Liver (tissue), 9 donors: ENCODE results near the gene SETBP1. TPM values are rescaled to one million over a fixed set of nuclear protein-coding genes. Genes with fewer than 3 reads are reported as not detected.

Experiments used
- DNase-seq: peaks from one replicate; pipeline ENCODE4 v3.0.0-alpha.2; 2017; ENCODE audit warnings: low spot score
- H3K27ac ChIP-seq, 2 donors: one replicate each; pipeline ENCODE4 v1.7.0; 2013; ENCODE audit warnings: inconsistent platforms in 2 of 2, low read length in 2 of 2, control low read depth in 1 of 2, low read depth in 1 of 2, mild to moderate bottlenecking in 1 of 2
- H3K27me3 ChIP-seq, 4 donors: one replicate each; pipeline versions ENCODE4 v1.6.1 to v1.7.0; 2013; ENCODE audit warnings: low read length in 3 of 4, inconsistent platforms in 1 of 4, mild to moderate bottlenecking in 1 of 4, moderate library complexity in 1 of 4; ENCODE audit not compliant: control insufficient read depth in 4 of 4, insufficient read depth in 4 of 4
- H3K36me3 ChIP-seq, 4 donors: one replicate each; pipeline versions ENCODE4 v1.6.1 to v1.7.0; 2013; ENCODE audit warnings: low read length in 3 of 4, mild to moderate bottlenecking in 3 of 4, low read depth in 1 of 4, moderate library complexity in 1 of 4; ENCODE audit not compliant: control insufficient read depth in 4 of 4, insufficient read depth in 3 of 4
- H3K4me1 ChIP-seq, 4 donors: one replicate each; pipeline versions ENCODE4 v1.6.1 to v1.7.0; 2013; ENCODE audit warnings: low read length in 3 of 4, mild to moderate bottlenecking in 3 of 4, moderate library complexity in 1 of 4; ENCODE audit not compliant: control insufficient read depth in 4 of 4, insufficient read depth in 4 of 4
- H3K4me3 ChIP-seq, 3 donors: one replicate each; pipeline versions ENCODE4 v1.6.1 to v1.7.0; 2013; ENCODE audit warnings: low read length in 3 of 3, control low read depth in 1 of 3, low read depth in 1 of 3, mild to moderate bottlenecking in 1 of 3
- H3K9ac ChIP-seq, 2 donors: one replicate each; pipeline ENCODE4 v1.7.0; 2013; ENCODE audit warnings: low read length in 2 of 2, mild to moderate bottlenecking in 2 of 2, moderate library complexity in 2 of 2, control low read depth in 1 of 2, low read depth in 1 of 2
- H3K9me3 ChIP-seq, 4 donors: one replicate each; pipeline versions ENCODE4 v1.6.1 to v1.7.0; 2013; ENCODE audit warnings: low read length in 3 of 4; ENCODE audit not compliant: control insufficient read depth in 4 of 4
- EGR1 ChIP-seq, 2 donors: IDR thresholded peaks; 2 replicates each; pipeline ENCODE4 v1.6.1; 2016 to 2018; ENCODE audit warnings: antibody characterized with exemption in 2 of 2, low read depth in 2 of 2
- FOXA1 ChIP-seq: IDR thresholded peaks from 2 replicates; pipeline ENCODE4 v1.6.1; 2016; ENCODE audit warnings: antibody characterized with exemption
- FOXA2 ChIP-seq: IDR thresholded peaks from 2 replicates; pipeline ENCODE4 v1.6.1; 2016; ENCODE audit warnings: antibody characterized with exemption
- GABPA ChIP-seq, 2 donors: IDR thresholded peaks in 1 of 2; conservative IDR thresholded peaks in 1 of 2; 2 replicates each; pipeline ENCODE4 v1.6.1; 2016; ENCODE audit warnings: antibody characterized with exemption in 2 of 2, mild to moderate bottlenecking in 1 of 2, moderate library complexity in 1 of 2
- HNF4A ChIP-seq, 2 donors: conservative IDR thresholded peaks; 2 replicates each; pipeline ENCODE4 v1.6.1; 2016; ENCODE audit warnings: antibody characterized with exemption in 2 of 2, mild to moderate bottlenecking in 2 of 2
- HNF4G ChIP-seq: IDR thresholded peaks from 2 replicates; pipeline ENCODE4 v1.6.1; 2016; ENCODE audit warnings: antibody characterized with exemption
- JUND ChIP-seq, 2 donors: IDR thresholded peaks; 2 replicates each; pipeline ENCODE4 v1.6.1; 2016; ENCODE audit warnings: antibody characterized with exemption in 2 of 2
- NR2F2 ChIP-seq: IDR thresholded peaks from 2 replicates; pipeline ENCODE4 v1.6.1; 2016; ENCODE audit warnings: antibody characterized with exemption
- RAD21 ChIP-seq, 2 donors: IDR thresholded peaks; 2 replicates each; pipeline ENCODE4 v1.6.1; 2016; ENCODE audit warnings: antibody characterized with exemption in 2 of 2, mild to moderate bottlenecking in 2 of 2
- REST ChIP-seq: IDR thresholded peaks from 2 replicates; pipeline ENCODE4 v1.6.1; 2016; ENCODE audit warnings: antibody characterized with exemption, mild to moderate bottlenecking
- RXRA ChIP-seq, 2 donors: IDR thresholded peaks; 2 replicates each; pipeline ENCODE4 v1.6.1; 2017 to 2018; ENCODE audit warnings: antibody characterized with exemption in 2 of 2, mild to moderate bottlenecking in 1 of 2
- SP1 ChIP-seq: IDR thresholded peaks from 2 replicates; pipeline ENCODE4 v1.6.1; 2018; ENCODE audit warnings: antibody characterized with exemption, mild to moderate bottlenecking
- TAF1 ChIP-seq: conservative IDR thresholded peaks from 2 replicates; pipeline ENCODE4 v1.6.1; 2016; ENCODE audit warnings: antibody characterized with exemption, mild to moderate bottlenecking
- YY1 ChIP-seq: IDR thresholded peaks from 2 replicates; pipeline ENCODE4 v1.6.1; 2016; ENCODE audit warnings: antibody characterized with exemption, mild to moderate bottlenecking
- WGBS: extraction: QIAGEN DNeasy Blood & Tissue Kit; methylation state at CpG from one replicate; pipeline ENCODE4 v1.1.7; 2013; 5-methylcytosine and 5-hydroxymethylcytosine counted together
- polyA plus RNA-seq, 2 donors: library from polyadenylated mRNA; stranded (reverse) in 1 of 2; unstranded in 1 of 2; fragments of 200-250 nt in 1 of 2; fragments of >200 nt in 1 of 2; fragmentation: Nextera tagmentation in 1 of 2; extraction: Ambion mirVana in 1 of 2; gene quantifications; one replicate each; pipeline versions ENCODE4 v1.2.1 to v1.2.3, GENCODE V29; 2013 to 2015
- total RNA-seq, 2 donors: library from RNA; depleted of rRNA; stranded (reverse); fragments of >200 nt; gene quantifications; one replicate each; pipeline ENCODE4 v1.2.3, GENCODE V29; 2014
- TF ChIP-seq, protein P1 (sequence below): IDR thresholded peaks from 2 replicates; pipeline ENCODE4 v1.6.1; 2016; ENCODE audit warnings: antibody characterized with exemption
- TF ChIP-seq, protein P2 (sequence below): fragments of 150-350 bp; IDR thresholded peaks from 2 replicates; pipeline ENCODE4 v1.5.1; 2017; ENCODE audit warnings: improper control_type of control experiment, low read depth, low read length; ENCODE audit not compliant: missing input control
- donor health status: healthy.
- donor health status: healthy.
- donor health status: healthy.
- donor health status: healthy.
- donor health status: healthy.

Gene SETBP1
- total and polyA plus RNA-seq, 4 donors, result 2.5 to 15.8 (median 4.7) TPM

DNA sequence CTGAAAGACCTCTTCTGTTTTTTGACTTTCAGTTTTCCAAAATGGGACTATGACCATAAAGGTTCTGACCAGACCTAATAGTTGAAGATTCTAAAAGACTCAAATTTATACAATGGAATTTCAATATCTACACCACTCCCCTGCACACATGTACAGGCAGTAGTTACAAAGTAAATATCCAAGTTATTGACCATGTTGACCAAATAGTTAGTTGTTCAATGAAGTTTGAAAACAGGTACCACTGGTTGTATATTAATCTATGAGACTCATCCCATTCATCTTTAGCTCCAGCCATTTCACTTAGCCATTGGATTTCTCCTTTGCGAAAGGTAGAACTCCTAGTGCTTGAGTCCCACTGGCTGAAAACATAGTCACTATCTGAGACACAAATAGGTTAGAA is 277.4 kb downstream of the SETBP1 start:
- Histone ChIP-seq H3K27ac (no peak overlapping the region), H3K9ac (no peak overlapping the region), H3K27me3 (no peaks in the 10 kb centered on the region), H3K36me3 (peaks cover 0 to 1% (median 0%) of the 10 kb centered on the region in 4 donors), H3K4me1 (peaks cover 0 to 19% (median 13%) of the 10 kb centered on the region in 4 donors), H3K9me3 (no peaks in the 10 kb centered on the region), H3K4me3 (no peak overlapping the region)
- TF ChIP-seq RAD21 (IDR thresholded peaks at IDR 0.05), result no peak
- no peak for TF ChIP-seq EGR1 (IDR thresholded peaks at IDR 0.05; ENCODE audit: low read depth in 2 of 2)
- no peak for TF ChIP-seq NR2F2
- TF ChIP-seq HNF4A (conservative IDR thresholded peaks at IDR 0.05), result peak in 1 of 2 donors; percentile 3
- no peak for TF ChIP-seq JUND (IDR thresholded peaks at IDR 0.05)
- TF ChIP-seq, protein P1, sequence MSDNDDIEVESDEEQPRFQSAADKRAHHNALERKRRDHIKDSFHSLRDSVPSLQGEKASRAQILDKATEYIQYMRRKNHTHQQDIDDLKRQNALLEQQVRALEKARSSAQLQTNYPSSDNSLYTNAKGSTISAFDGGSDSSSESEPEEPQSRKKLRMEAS, result peak; percentile 11
- no peak for TF ChIP-seq REST
- TF ChIP-seq FOXA1, result no peak
- TF ChIP-seq SP1, result no peak
- TF ChIP-seq FOXA2, result peak; percentile 52
- TF ChIP-seq GABPA (IDR thresholded peaks at IDR 0.05 in 1 of 2, conservative IDR thresholded peaks at IDR 0.05 in 1 of 2), result no peak
- peak; percentile 26 for TF ChIP-seq YY1
- no peak for TF ChIP-seq HNF4G
- TF ChIP-seq RXRA (IDR thresholded peaks at IDR 0.05), result no peak
- TF ChIP-seq, protein P2, sequence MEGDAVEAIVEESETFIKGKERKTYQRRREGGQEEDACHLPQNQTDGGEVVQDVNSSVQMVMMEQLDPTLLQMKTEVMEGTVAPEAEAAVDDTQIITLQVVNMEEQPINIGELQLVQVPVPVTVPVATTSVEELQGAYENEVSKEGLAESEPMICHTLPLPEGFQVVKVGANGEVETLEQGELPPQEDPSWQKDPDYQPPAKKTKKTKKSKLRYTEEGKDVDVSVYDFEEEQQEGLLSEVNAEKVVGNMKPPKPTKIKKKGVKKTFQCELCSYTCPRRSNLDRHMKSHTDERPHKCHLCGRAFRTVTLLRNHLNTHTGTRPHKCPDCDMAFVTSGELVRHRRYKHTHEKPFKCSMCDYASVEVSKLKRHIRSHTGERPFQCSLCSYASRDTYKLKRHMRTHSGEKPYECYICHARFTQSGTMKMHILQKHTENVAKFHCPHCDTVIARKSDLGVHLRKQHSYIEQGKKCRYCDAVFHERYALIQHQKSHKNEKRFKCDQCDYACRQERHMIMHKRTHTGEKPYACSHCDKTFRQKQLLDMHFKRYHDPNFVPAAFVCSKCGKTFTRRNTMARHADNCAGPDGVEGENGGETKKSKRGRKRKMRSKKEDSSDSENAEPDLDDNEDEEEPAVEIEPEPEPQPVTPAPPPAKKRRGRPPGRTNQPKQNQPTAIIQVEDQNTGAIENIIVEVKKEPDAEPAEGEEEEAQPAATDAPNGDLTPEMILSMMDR, result no peak
- 84% methylated on average over 1 of the region's 1 CpG for WGBS
- DNase-seq, result no peak

DNA sequence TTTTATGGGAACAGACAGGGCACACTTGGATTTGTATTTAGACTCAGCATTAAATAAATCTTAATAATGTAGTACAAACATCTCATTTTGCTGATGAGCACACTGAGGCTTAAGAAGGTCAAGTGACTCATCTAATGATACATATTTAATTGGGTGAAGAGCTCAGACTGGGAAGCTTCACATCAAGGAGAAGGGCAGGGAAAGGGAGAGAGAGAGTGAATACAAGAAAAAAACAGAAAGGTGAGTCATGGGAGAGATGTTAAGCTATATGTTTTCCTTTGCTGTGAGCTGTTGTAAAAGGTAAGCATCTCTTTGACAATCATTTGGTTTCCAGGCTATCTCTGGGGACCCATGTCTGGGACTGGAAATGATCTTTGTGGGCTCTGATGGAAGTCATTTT is 277.8 kb downstream of the SETBP1 start:
- no peak for DNase-seq
- peaks cover 0 to 19% (median 13%) of the 10 kb centered on the region in 4 donors for H3K4me1 ChIP-seq
- no peaks in the 10 kb centered on the region for H3K36me3 ChIP-seq
- H3K9ac ChIP-seq, result no peak overlapping the region
- no peak overlapping the region for H3K27ac ChIP-seq
- no peak overlapping the region for H3K4me3 ChIP-seq
- no peak for TF ChIP-seq RAD21 (IDR thresholded peaks at IDR 0.05)
- no peak for TF ChIP-seq EGR1 (IDR thresholded peaks at IDR 0.05; ENCODE audit: low read depth in 2 of 2)
- no peak for TF ChIP-seq TAF1
- TF ChIP-seq, protein P2, result no peak
- TF ChIP-seq GABPA (IDR thresholded peaks at IDR 0.05 in 1 of 2, conservative IDR thresholded peaks at IDR 0.05 in 1 of 2), result no peak
- TF ChIP-seq YY1, result no peak
- no peaks in the 10 kb centered on the region for H3K9me3 ChIP-seq
- H3K27me3 ChIP-seq, result no peaks in the 10 kb centered on the region
